Gastrocnemius medialis (tissue), 4 donors: ENCODE results near the gene TMTC3. TPM values are rescaled to one million over a fixed set of nuclear protein-coding genes. Genes with fewer than 3 reads are reported as not detected.
A peak's percentile ranks its signal among the peaks of the same experiment; 100 is the strongest.

Source experiments
- ATAC-seq, 2 donors: fragments of 150-250 bp; one replicate each; pipeline ENCODE4 v1.9.1; 2016
- DNase-seq, 2 donors: peaks; one replicate each; pipeline ENCODE4 v3.0.0-alpha.2; 2019
- H3K27ac ChIP-seq, 4 donors: fragments of 200-600 bp; sonication (generic); 1 replicate in 1 of 4; 2 replicates in 3 of 4; pipeline ENCODE4 v1.5.1; 2016 to 2018; ENCODE audit warnings: mild to moderate bottlenecking in 2 of 4, moderate library complexity in 1 of 4
- H3K27me3 ChIP-seq, 3 donors: fragments of 200-600 bp; sonication (generic) in 2 of 3; 1 replicate in 1 of 3; 2 replicates in 2 of 3; pipeline versions ENCODE4 v1.5.1 to v1.6.0; 2016 to 2019; ENCODE audit warnings: mild to moderate bottlenecking in 1 of 3, moderate library complexity in 1 of 3
- H3K36me3 ChIP-seq, 2 donors: fragments of 200-600 bp; sonication (generic) in 1 of 2; one replicate each; pipeline ENCODE4 v1.5.1; 2017 to 2018
- H3K4me1 ChIP-seq, 2 donors: fragments of 200-600 bp; sonication (generic) in 1 of 2; one replicate each; pipeline ENCODE4 v1.5.1; 2016 to 2017; ENCODE audit warnings: mild to moderate bottlenecking in 2 of 2
- H3K4me3 ChIP-seq, 4 donors: fragments of 200-600 bp; sonication (generic) in 3 of 4; 1 replicate in 1 of 4; 2 replicates in 3 of 4; pipeline ENCODE4 v1.5.1; 2016 to 2019; ENCODE audit warnings: mild to moderate bottlenecking in 2 of 4
- H3K9me3 ChIP-seq, 3 donors: fragments of 200-600 bp; sonication (generic) in 2 of 3; 1 replicate in 1 of 3; 2 replicates in 2 of 3; pipeline ENCODE4 v1.5.1; 2016 to 2019
- POLR2A ChIP-seq, 2 donors: fragments of 450-650 bp; IDR thresholded peaks; one replicate each; pipeline ENCODE4 v1.6.1; 2017; ENCODE audit warnings: antibody characterized with exemption in 2 of 2, mild to moderate bottlenecking in 2 of 2, moderate library complexity in 2 of 2
- in situ Hi-C, 4 donors: fragments of 200-750 bp; cut with MboI; loops; one replicate each; pipeline versions ENCODE4 v1.15.0 to v1.8.0; 2017; ENCODE audit warnings: low sequenced_read_pairs in 4 of 4
- intact Hi-C: fragments of 100-400 bp; cut with DNase I; formaldehyde crosslinking; loops from one replicate; pipeline ENCODE4 v1.15.1; 2023; ENCODE audit warnings: low total_unique reads
- total RNA-seq, 4 donors: library from RNA; depleted of rRNA; stranded (reverse); fragments of >200 nt; gene quantifications; one replicate each; pipeline versions ENCODE4 v1.1.0 to v1.2.3, GENCODE V29; 2016
- TF ChIP-seq, protein P1 (sequence below), 5 experiments: fragments of 450-650 bp in 3 of 5; fragments of 200-600 bp in 2 of 5; sonication (generic) in 2 of 5; IDR thresholded peaks in 4 of 5; conservative IDR thresholded peaks in 1 of 5; 1 replicate in 4 of 5; 2 replicates in 1 of 5; pipeline ENCODE4 v1.5.1; 2016 to 2019; ENCODE audit warnings: antibody characterized with exemption in 5 of 5, mild to moderate bottlenecking in 3 of 5, moderate library complexity in 3 of 5

TMTC3 gene
- total RNA-seq, result 10 to 100 TPM in 1 of 4 donors, 1 to 10 TPM in 3; 4.9 to 15.9 (median 6.6) TPM

DNA sequence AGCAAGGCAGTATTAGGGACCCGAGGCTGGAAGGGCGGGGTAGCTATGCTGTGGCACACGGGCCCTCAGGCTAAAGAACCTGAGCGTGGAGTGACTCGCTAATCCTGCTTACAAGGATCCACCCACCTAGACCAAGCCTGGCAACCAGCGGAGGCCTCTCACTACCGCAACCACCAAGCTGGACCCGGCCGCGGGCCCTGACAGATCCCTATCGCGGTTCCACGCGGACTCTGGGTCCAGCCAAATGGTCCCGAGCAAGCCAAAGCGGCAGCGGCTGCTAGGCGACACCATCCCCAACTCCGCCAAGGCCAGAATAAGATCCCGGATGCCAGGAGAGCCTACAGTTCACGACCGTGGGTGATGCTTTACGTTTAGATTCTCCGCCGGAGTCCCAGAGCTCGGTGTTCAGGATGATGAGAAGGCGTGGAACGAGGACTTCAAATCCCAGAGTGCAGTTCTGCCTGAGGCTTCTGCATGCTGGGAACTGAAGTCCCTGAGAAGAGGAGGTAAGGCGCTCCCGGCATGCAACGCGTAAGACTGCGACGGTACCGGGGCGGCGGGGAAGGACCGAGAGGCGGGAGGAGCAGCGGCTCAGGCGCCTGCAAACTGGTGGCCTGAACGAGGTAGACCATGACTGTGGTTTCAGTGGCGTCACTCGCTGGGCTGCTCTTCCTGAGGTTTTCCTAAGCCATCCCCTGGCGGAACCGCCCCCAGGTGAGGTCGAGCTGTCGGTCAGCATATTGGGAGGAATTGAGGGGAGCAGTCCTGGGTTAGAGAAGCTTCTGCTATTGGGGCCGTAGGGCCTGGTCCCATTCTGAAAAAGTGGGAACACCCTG lies at the start of gene TMTC3, which contains the start of gene CEP290:
TMTC3 (plus strand) TSS at position 534 of the 836 bp plus-strand sequence. CDS start 6,009 bp downstream, outside the sequence.
CEP290 (minus strand) TSS at position 315 of the 836 bp plus-strand sequence. CDS start 781 bp downstream, outside the sequence.
- Histone ChIP-seq H3K27me3 (no peaks in the 10 kb centered on the region), H3K9me3 (no peaks in the 10 kb centered on the region), H3K36me3 (peaks cover 0 to 3% of the 10 kb centered on the region in 2 donors), H3K4me1 (peaks cover 13 to 18% of the 10 kb centered on the region in 2 donors), H3K4me3 (peak within 1 kb of the TSS; percentile 66 to 85 (median 74)), H3K27ac (peak within 1 kb of the TSS; percentile 68 to 81 (median 78))
- in situ Hi-C loops (loop anchor here in 2 of 4 donors (25.0 kb wide), 2 partner anchors 845 to 870 kb away; no protein-coding TSS in a partner anchor), intact Hi-C loops (loop anchor here (1.0 to 10.0 kb wide), 4 partner anchors 107 to 1563 kb away; partner anchors contain the start of genes ATP2B1 and DUSP6)
- DNase-seq (peak; percentile 94 to 97), ATAC-seq (peak; percentile 100)
- TF ChIP-seq, protein P1, sequence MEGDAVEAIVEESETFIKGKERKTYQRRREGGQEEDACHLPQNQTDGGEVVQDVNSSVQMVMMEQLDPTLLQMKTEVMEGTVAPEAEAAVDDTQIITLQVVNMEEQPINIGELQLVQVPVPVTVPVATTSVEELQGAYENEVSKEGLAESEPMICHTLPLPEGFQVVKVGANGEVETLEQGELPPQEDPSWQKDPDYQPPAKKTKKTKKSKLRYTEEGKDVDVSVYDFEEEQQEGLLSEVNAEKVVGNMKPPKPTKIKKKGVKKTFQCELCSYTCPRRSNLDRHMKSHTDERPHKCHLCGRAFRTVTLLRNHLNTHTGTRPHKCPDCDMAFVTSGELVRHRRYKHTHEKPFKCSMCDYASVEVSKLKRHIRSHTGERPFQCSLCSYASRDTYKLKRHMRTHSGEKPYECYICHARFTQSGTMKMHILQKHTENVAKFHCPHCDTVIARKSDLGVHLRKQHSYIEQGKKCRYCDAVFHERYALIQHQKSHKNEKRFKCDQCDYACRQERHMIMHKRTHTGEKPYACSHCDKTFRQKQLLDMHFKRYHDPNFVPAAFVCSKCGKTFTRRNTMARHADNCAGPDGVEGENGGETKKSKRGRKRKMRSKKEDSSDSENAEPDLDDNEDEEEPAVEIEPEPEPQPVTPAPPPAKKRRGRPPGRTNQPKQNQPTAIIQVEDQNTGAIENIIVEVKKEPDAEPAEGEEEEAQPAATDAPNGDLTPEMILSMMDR (IDR thresholded peaks at IDR 0.05 in 4 of 5, conservative IDR thresholded peaks at IDR 0.05 in 1 of 5), result no peak
- peak; percentile 42 to 61 for TF ChIP-seq POLR2A (IDR thresholded peaks at IDR 0.05)

- Histone ChIP-seq H3K4me1 (no peaks in the 10 kb centered on the region), H3K4me3 (no peak overlapping the region), H3K9me3 (no peaks in the 10 kb centered on the region), H3K36me3 (peaks cover 0 to 28% of the 10 kb centered on the region in 2 donors), H3K27ac (no peak overlapping the region), H3K27me3 (no peaks in the 10 kb centered on the region)
- TF ChIP-seq, protein P1 (IDR thresholded peaks at IDR 0.05 in 4 of 5, conservative IDR thresholded peaks at IDR 0.05 in 1 of 5), result no peak
- TF ChIP-seq POLR2A (IDR thresholded peaks at IDR 0.05), result no peak
- ATAC-seq, result no peak
- intact Hi-C loops, result no loop called here
- in situ Hi-C loops, result no loop called here
- no peak for DNase-seq
Observed at GRCh38 chr12:88092771-88093170, 49.3 kb upstream of the TMTC3 start.

- Histone ChIP-seq H3K36me3 (peaks cover 0 to 34% of the 10 kb centered on the region in 2 donors), H3K9me3 (no peaks in the 10 kb centered on the region), H3K27ac (no peak overlapping the region), H3K4me3 (no peak overlapping the region), H3K27me3 (no peaks in the 10 kb centered on the region), H3K4me1 (no peaks in the 10 kb centered on the region)
- ATAC-seq (no peak), DNase-seq (no peak)
- TF ChIP-seq, protein P1 (IDR thresholded peaks at IDR 0.05 in 4 of 5, conservative IDR thresholded peaks at IDR 0.05 in 1 of 5), result no peak
- no peak for TF ChIP-seq POLR2A (IDR thresholded peaks at IDR 0.05)
- in situ Hi-C loops (no loop called here), intact Hi-C loops (no loop called here)
Observed at GRCh38 chr12:88093573-88093972, 48.5 kb upstream of the TMTC3 start.

DNA sequence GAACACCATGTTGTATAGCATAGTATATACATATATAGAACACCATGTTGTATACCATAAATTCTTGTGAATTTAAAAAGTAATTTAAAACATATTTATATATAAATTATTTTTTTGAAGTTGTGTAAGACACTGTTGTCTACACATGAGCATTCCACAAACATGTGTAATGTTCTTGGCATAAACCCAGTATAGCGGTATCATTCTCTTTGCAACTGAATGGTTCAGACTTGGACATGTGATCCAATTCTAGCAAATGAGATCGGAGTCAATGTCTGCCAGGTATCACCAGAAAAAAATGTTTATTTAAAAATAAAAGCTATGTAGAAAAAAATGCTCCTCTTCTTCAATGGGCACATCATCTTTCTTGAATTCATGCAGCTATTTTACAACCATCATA lies 34.1 kb upstream of the TMTC3 start:
- intact Hi-C loops, result no loop called here
- in situ Hi-C loops, result loop anchor here in 2 of 4 donors (25.0 kb wide), 2 partner anchors 879 to 1379 kb away; no protein-coding TSS in a partner anchor
- DNase-seq, result no peak
- H3K36me3 ChIP-seq, result peaks cover 0 to 38% of the 10 kb centered on the region in 2 donors
- TF ChIP-seq POLR2A (IDR thresholded peaks at IDR 0.05), result no peak
- TF ChIP-seq, protein P1 (IDR thresholded peaks at IDR 0.05 in 4 of 5, conservative IDR thresholded peaks at IDR 0.05 in 1 of 5), result no peak
- H3K4me1 ChIP-seq, result no peaks in the 10 kb centered on the region
- H3K4me3 ChIP-seq, result no peak overlapping the region
- H3K9me3 ChIP-seq, result no peaks in the 10 kb centered on the region
- no peaks in the 10 kb centered on the region for H3K27me3 ChIP-seq
- H3K27ac ChIP-seq, result no peak overlapping the region
- no peak for ATAC-seq
